Activated CD8-positive, alpha-beta T cell treated with anti-CD3 and anti-CD28 coated beads, Interleukin-2, amount 10 ng/mL, durations not matched to agents 7 days and 5 days (primary cell): ENCODE results near the gene DNAI7. TPM values are rescaled to one million over a fixed set of nuclear protein-coding genes. Genes with fewer than 3 reads are reported as not detected.

Experiments
- ATAC-seq: fragments of 150-1000 bp; cut with Tn5 transposase; one replicate; pipeline ENCODE4 v1.10.0; 2021; ENCODE audit warnings: moderate library complexity
- CTCF ChIA-PET: fragments of 350-600 bp; sonication (Branson Sonifier 250); formaldehyde crosslinking; loops from one replicate; lab custom pipeline; 2021; ENCODE audit warnings: antibody characterized with exemption; lab: Charles Lee
- POLR2A ChIA-PET: fragments of 350-600 bp; sonication (Branson Sonifier 250); formaldehyde crosslinking; loops from one replicate; lab custom pipeline; 2021; ENCODE audit warnings: antibody characterized with exemption; lab: Charles Lee
- DNase-seq: peaks from one replicate; pipeline ENCODE4 v3.0.0-alpha.2; 2020
- H3K27ac Mint-ChIP-seq: one replicate; pipeline ENCODE4 v1.8.0; 2021; ENCODE audit warnings: mild to moderate bottlenecking, mixed read lengths
- H3K27me3 Mint-ChIP-seq: one replicate; pipeline ENCODE4 v1.8.0; 2021; ENCODE audit warnings: low read depth, mixed read lengths
- H3K36me3 Mint-ChIP-seq: one replicate; pipeline ENCODE4 v1.8.0; 2021; ENCODE audit warnings: low read depth, mixed read lengths
- H3K4me1 Mint-ChIP-seq: one replicate; pipeline ENCODE4 v1.8.0; 2021; ENCODE audit warnings: low read depth, mixed read lengths
- H3K4me3 Mint-ChIP-seq: one replicate; pipeline ENCODE4 v1.8.0; 2021; ENCODE audit warnings: mild to moderate bottlenecking, mixed read lengths
- H3K9me3 Mint-ChIP-seq: one replicate; pipeline ENCODE4 v1.8.0; 2022; ENCODE audit warnings: mixed read lengths; ENCODE audit not compliant: insufficient read depth
- total RNA-seq, 2 experiments: library from RNA; stranded (reverse); gene quantifications; one replicate each; pipeline ENCODE4 v1.2.3, GENCODE V29; 2021

DNAI7 gene
- total RNA-seq, 2 experiments from 2014 or later, result 0.16 TPM; not detected in 1

DNA sequence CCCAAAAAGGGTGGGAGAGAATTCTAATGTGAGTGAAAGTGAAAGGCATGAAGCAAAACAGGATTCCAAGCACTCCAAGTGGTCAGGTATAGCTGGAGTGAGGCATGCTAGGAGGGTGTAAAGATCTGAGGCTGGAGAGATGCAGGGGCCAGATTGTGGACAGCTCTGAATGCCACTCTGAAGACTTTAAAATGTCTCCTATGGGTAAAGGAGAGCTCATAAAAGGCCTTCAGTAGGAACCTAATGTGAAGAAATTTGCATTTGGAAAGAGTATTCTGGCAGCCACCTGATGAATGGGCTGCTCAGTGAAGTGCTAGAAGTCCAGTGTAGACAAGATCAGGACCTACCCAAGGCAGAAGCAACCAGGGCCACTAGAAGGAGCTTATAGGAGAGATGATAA, 68.9 kb downstream of the DNAI7 start:
- POLR2A ChIA-PET, result no interaction called here
- H3K27ac Mint-ChIP-seq, result no peak overlapping the region
- no peak for DNase-seq
- CTCF ChIA-PET, result interaction anchor here (1.0 to 7.6 kb wide), 2 partner anchors 9 to 134 kb away, joined by 3 to 60 read pairs; no protein-coding TSS in a partner anchor
- no peak for ATAC-seq
- H3K9me3 Mint-ChIP-seq, result no peaks in the 10 kb centered on the region
- H3K27me3 Mint-ChIP-seq, result no peaks in the 10 kb centered on the region
- no peaks in the 10 kb centered on the region for H3K36me3 Mint-ChIP-seq
- H3K4me3 Mint-ChIP-seq, result no peak overlapping the region
- no peaks in the 10 kb centered on the region for H3K4me1 Mint-ChIP-seq

DNA sequence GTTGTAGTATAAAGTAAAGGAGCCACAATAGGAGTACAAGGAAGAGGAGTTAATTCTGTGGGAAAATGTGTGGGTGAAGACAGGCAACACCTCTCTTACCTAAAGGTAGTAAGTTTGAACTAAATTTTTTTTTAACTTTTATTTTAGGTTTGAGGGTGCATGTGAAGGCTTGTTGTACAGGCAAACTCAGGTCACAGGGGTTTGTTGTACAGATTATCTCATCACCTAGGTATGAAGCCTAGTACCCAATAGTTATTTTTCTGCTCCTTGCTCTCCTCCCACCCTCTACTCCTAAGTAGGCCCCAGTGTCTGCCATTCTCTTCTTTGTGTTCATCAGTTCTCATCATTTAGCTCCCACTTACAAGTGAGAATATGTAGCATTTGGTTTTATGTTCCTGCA, 70.5 kb downstream of the DNAI7 start:
- no peaks in the 10 kb centered on the region for H3K27me3 Mint-ChIP-seq
- ChIA-PET POLR2A (interaction anchor here (0.6 kb wide), 1 partner anchor 132 kb away, joined by 3 read pairs; no protein-coding TSS in a partner anchor), CTCF (interaction anchor here (0.9 to 1.8 kb wide), 3 partner anchors 16 to 133 kb away, joined by 3 to 5 read pairs (median 3); no protein-coding TSS in a partner anchor)
- DNase-seq (no peak), ATAC-seq (no peak)
- no peak overlapping the region for H3K27ac Mint-ChIP-seq
- H3K9me3 Mint-ChIP-seq, result no peaks in the 10 kb centered on the region
- peaks cover 3% of the 10 kb centered on the region for H3K4me1 Mint-ChIP-seq
- no peak overlapping the region for H3K4me3 Mint-ChIP-seq
- H3K36me3 Mint-ChIP-seq, result no peaks in the 10 kb centered on the region

DNA sequence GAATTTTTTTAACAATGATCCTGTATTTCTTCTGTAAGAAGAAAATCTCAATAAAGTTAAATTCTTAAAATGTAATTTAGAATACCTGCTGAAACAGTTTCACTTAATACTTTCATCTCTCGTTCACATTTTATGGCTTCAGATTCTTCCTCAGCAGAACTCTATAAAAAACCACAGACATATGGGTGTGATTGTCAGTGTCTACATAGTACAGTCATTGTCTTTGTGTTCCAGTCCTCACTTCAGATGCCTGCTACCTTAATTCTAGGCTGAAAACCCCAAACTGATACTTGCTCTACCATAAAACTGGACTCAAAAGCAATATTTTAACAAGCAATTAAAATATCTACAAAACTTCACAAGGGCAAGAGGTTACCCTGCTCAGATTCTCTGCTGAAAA, 71.8 kb downstream of the DNAI7 start:
- H3K9me3 Mint-ChIP-seq, result no peaks in the 10 kb centered on the region
- no peak for DNase-seq
- ChIA-PET CTCF (interaction anchor here (0.9 to 1.8 kb wide), 2 partner anchors 32 to 132 kb away, joined by 3 to 5 read pairs; no protein-coding TSS in a partner anchor), POLR2A (no interaction called here)
- H3K27ac Mint-ChIP-seq, result no peak overlapping the region
- peaks cover 3% of the 10 kb centered on the region for H3K4me1 Mint-ChIP-seq
- no peak overlapping the region for H3K4me3 Mint-ChIP-seq
- no peaks in the 10 kb centered on the region for H3K27me3 Mint-ChIP-seq
- no peaks in the 10 kb centered on the region for H3K36me3 Mint-ChIP-seq
- ATAC-seq, result no peak

DNA sequence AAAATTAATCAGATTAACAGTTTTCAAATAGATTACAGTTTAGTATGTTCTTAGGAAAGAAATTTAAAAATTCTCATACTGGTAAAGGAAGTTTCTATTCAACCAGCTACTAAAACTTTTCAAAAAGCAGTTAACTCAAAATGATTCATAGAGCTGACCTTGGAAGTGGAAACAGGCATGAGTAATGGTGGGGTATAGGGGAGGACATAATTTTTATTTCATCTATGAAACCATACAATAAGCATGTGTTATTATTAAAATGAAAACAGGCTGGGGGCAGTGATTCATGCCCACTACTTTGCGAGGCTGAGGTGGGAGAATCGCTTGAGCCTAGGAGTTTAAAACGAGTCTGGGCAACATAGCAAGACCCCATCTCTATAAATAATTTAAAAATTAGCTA, 73.0 kb downstream of the DNAI7 start:
- H3K4me3 Mint-ChIP-seq, result no peak overlapping the region
- H3K4me1 Mint-ChIP-seq, result peaks cover 3% of the 10 kb centered on the region
- ATAC-seq, result no peak
- H3K9me3 Mint-ChIP-seq, result no peaks in the 10 kb centered on the region
- H3K27me3 Mint-ChIP-seq, result no peaks in the 10 kb centered on the region
- POLR2A ChIA-PET, result no interaction called here
- CTCF ChIA-PET, result interaction anchor here (0.7 to 1.6 kb wide), 2 partner anchors 15 to 123 kb away, joined by 3 to 6 read pairs; no protein-coding TSS in a partner anchor
- no peak overlapping the region for H3K27ac Mint-ChIP-seq
- DNase-seq, result no peak
- H3K36me3 Mint-ChIP-seq, result no peaks in the 10 kb centered on the region

DNA sequence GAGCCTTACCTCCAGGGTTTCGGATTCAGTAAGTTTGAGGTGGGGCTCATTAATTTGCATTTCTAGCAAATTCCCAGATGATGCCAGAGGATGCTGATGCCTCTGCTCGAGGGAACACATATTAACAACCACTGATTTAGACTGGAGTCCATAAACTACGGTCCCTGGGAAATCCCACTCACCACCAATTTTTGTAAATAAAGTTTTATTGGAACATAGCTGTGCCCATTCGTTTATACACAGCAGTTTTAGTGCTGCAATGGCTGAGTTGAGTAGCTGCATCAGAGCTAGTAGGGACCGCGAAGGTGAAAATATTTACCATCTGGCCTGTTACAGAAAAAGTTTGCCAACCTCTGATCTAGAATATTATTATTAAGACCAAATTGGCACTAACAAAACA, 73.8 kb downstream of the DNAI7 start:
- Mint-ChIP-seq H3K27me3 (no peaks in the 10 kb centered on the region), H3K4me3 (no peak overlapping the region), H3K4me1 (peaks cover 3% of the 10 kb centered on the region), H3K27ac (no peak overlapping the region), H3K9me3 (no peaks in the 10 kb centered on the region), H3K36me3 (no peaks in the 10 kb centered on the region)
- DNase-seq (no peak), ATAC-seq (no peak)
- CTCF ChIA-PET, result interaction anchor here (0.9 to 1.6 kb wide), 2 partner anchors 15 to 123 kb away, joined by 3 to 6 read pairs; no protein-coding TSS in a partner anchor
- POLR2A ChIA-PET, result no interaction called here

DNA sequence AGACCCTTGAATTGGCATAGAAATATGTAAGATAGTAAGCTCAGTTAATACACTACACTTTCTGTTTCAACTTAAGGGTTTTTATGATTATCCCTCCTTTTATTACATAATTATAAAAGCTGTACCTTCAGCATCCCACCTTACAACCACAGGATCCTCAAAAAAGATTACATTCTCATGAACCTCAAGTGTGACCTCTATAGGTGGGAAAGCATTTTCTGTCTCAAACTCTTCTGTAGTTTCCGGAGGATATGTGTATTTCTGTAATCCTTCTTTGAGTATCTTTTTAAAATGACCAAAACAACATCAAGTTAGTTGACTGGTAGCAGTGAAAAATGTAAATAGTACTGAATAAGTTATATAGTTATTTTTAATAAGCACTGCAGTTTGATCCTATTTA, 75.9 kb downstream of the DNAI7 start:
- Mint-ChIP-seq H3K4me3 (no peak overlapping the region), H3K4me1 (peaks cover 3% of the 10 kb centered on the region), H3K9me3 (no peaks in the 10 kb centered on the region), H3K36me3 (no peaks in the 10 kb centered on the region), H3K27me3 (no peaks in the 10 kb centered on the region), H3K27ac (no peak overlapping the region)
- no peak for ATAC-seq
- POLR2A ChIA-PET, result no interaction called here
- CTCF ChIA-PET, result interaction anchor here (0.9 to 2.9 kb wide), 4 partner anchors 17 to 127 kb away, joined by 3 to 21 read pairs (median 4); no protein-coding TSS in a partner anchor
- no peak for DNase-seq

DNA sequence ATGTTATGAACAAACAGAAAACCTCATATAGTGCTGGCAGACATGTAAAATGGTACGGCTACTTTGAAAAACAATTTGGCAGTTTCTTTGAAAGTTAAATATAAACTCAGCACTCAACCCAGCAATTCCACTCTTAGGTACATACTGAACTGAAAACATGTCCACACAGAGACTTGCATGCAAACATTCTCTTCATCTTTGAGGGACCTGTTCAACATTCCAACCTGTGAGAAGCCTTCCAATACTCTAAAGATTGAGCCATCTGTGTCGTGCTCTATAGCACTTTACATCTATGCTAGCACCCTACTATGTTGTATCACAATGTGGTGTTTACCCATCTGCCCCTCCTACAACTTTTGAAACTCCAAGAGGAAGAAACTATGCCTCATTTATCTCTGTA, 79.3 kb downstream of the DNAI7 start:
- no peaks in the 10 kb centered on the region for H3K27me3 Mint-ChIP-seq
- ATAC-seq (no peak), DNase-seq (no peak)
- no peaks in the 10 kb centered on the region for H3K9me3 Mint-ChIP-seq
- no peak overlapping the region for H3K4me3 Mint-ChIP-seq
- no peak overlapping the region for H3K27ac Mint-ChIP-seq
- no peaks in the 10 kb centered on the region for H3K36me3 Mint-ChIP-seq
- CTCF ChIA-PET, result no interaction called here
- peaks cover 3% of the 10 kb centered on the region for H3K4me1 Mint-ChIP-seq
- POLR2A ChIA-PET, result no interaction called here

DNA sequence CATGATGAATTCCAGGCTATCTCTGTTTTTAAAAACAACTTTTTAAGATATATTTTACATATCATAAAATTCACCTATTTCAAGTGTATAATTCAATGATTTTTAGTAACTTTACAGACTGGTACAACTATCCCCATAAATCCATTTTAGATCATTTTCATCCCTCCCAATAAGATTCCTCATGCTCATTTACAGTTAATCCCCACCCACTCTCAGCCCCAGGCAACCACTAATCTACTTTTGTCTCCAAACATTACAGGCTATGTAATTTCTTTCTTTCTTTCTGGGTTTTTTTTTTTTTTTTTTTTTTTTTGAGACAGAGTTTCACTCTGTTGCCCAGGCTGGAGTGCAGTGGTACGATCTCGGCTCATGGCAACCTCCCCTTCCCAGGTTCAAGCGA, 81.3 kb downstream of the DNAI7 start:
- CTCF ChIA-PET, result no interaction called here
- H3K27ac Mint-ChIP-seq, result no peak overlapping the region
- H3K9me3 Mint-ChIP-seq, result no peaks in the 10 kb centered on the region
- H3K4me1 Mint-ChIP-seq, result no peaks in the 10 kb centered on the region
- peaks cover 15% of the 10 kb centered on the region for H3K36me3 Mint-ChIP-seq
- H3K4me3 Mint-ChIP-seq, result no peak overlapping the region
- DNase-seq, result no peak
- no peak for ATAC-seq
- H3K27me3 Mint-ChIP-seq, result no peaks in the 10 kb centered on the region
- POLR2A ChIA-PET, result no interaction called here

DNA sequence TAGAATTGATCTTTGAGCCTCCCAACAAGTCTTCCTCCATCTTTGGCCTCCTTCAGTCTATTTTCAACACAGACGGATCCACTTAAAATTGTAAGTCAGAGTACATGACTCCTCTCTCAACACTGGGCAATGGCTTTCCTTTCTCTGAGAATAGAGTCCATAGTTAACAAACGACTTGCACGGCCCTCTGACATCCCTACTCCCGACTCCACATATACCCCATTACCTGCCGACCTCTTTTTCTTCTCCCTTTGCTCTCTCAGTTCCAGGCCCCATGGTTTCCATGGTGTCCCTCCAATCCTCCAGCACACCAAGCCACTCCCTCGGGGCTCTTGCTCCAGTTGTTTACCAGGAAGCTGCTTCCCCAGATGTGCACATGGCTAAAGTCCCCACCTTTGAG, 84.7 kb downstream of the DNAI7 start:
- DNase-seq (no peak), ATAC-seq (no peak)
- Mint-ChIP-seq H3K9me3 (no peaks in the 10 kb centered on the region), H3K4me3 (no peak overlapping the region), H3K27ac (no peak overlapping the region), H3K36me3 (peaks cover 28% of the 10 kb centered on the region), H3K27me3 (no peaks in the 10 kb centered on the region), H3K4me1 (no peaks in the 10 kb centered on the region)
- ChIA-PET POLR2A (interaction anchor here (0.6 kb wide), 1 partner anchor 1089 kb away, joined by 3 read pairs; no protein-coding TSS in a partner anchor), CTCF (no interaction called here)

DNA sequence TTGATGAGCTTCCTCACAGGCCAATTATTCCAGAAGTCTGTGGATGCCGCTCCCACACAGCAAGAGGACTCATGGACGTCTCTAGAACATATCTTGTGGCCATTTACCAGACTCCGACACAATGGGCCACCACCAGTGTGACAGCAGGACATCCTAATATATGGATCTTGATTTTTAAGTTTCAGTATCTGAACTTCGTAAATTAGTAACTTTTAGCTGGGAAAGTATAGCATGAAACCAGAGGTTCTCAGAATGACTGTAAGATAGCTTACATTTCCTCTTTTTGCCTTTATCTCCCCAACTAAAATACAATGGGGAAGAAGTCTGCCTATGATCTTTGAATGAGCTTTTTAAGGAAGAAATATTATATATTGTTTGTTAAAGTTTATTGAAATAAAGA, 87.0 kb downstream of the DNAI7 start:
- Mint-ChIP-seq H3K4me3 (no peak overlapping the region), H3K27me3 (no peaks in the 10 kb centered on the region), H3K4me1 (no peaks in the 10 kb centered on the region), H3K9me3 (no peaks in the 10 kb centered on the region), H3K27ac (no peak overlapping the region), H3K36me3 (peaks cover 30% of the 10 kb centered on the region)
- no peak for ATAC-seq
- no peak for DNase-seq
- ChIA-PET POLR2A (interaction anchor here (0.7 kb wide), 1 partner anchor 100 kb away, joined by 3 read pairs; no protein-coding TSS in a partner anchor), CTCF (interaction anchor here (1.1 to 1.4 kb wide), 3 partner anchors 17 to 56 kb away, joined by 3 to 4 read pairs (median 3); a partner anchor contains a TSS)

DNA sequence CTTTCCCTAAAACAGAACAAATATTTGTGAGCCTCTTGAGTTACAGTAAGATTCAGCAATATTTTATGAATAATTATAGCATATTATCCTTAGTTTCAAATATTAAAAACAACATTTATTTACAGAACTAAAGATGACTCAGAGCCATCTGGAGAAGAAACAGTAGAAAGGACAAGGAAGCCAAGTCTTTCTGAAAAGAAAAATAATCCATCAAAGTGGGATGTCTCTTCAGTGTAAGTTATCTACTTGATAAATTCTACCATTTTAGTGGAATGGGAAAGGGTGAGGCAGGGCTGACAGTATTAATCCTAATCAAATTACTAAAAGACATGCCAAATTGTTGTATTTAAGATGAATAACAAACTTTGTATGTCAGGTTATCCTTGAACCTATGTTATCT, 88.1 kb downstream of the DNAI7 start:
- CTCF ChIA-PET, result no interaction called here
- Mint-ChIP-seq H3K4me3 (no peak overlapping the region), H3K9me3 (no peaks in the 10 kb centered on the region), H3K36me3 (peaks cover 36% of the 10 kb centered on the region), H3K27me3 (no peaks in the 10 kb centered on the region), H3K4me1 (no peaks in the 10 kb centered on the region), H3K27ac (no peak overlapping the region)
- POLR2A ChIA-PET, result no interaction called here
- DNase-seq, result no peak
- no peak for ATAC-seq

DNA sequence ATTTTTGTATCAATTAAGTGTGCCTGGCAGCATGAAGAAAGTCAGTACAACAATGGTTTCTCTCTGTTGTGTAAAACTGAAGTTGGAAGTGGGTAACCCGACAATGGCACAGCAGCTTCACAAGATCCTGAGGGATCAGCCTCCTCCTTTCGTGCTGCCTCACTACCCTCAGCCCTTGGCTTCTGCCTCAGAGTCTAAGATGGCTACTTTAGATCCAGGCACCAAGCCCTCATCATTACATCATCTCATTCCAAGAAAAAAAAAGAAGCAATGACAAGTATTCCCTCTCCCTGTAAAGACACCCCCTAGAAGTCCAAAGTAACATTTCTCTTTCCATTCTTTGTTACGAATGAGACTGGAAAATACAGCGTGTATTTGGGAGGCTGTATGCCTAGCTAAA, 92.6 kb downstream of the DNAI7 start:
- peaks cover 4% of the 10 kb centered on the region for H3K4me1 Mint-ChIP-seq
- H3K27me3 Mint-ChIP-seq, result no peaks in the 10 kb centered on the region
- ChIA-PET CTCF (interaction anchor here (0.6 kb wide), 1 partner anchor 53 kb away, joined by 4 read pairs; no protein-coding TSS in a partner anchor), POLR2A (no interaction called here)
- no peak overlapping the region for H3K27ac Mint-ChIP-seq
- H3K4me3 Mint-ChIP-seq, result no peak overlapping the region
- H3K9me3 Mint-ChIP-seq, result no peaks in the 10 kb centered on the region
- DNase-seq (no peak), ATAC-seq (no peak)
- H3K36me3 Mint-ChIP-seq, result peaks cover 23% of the 10 kb centered on the region
